Prostate gland (tissue), 2 donors: ENCODE results near the gene RNF157.

Source experiments
- POLR2A ChIP-seq: fragments of 450-650 bp; IDR thresholded peaks from one replicate; pipeline ENCODE4 v1.6.1; 2016; ENCODE audit warnings: antibody characterized with exemption, mild to moderate bottlenecking
- POLR2AphosphoS5 ChIP-seq: sonication (generic); formaldehyde crosslinking; IDR thresholded peaks from one replicate; pipeline ENCODE4 v1.6.1; 2017; ENCODE audit warnings: antibody characterized with exemption
- TF ChIP-seq, protein P1 (sequence below), 4 experiments: fragments of 200-600 bp in 2 of 4; fragments of 450-650 bp in 2 of 4; sonication (generic) in 2 of 4; IDR thresholded peaks; 1 replicate in 3 of 4; 2 replicates in 1 of 4; pipeline ENCODE4 v1.5.1; 2016 to 2019; ENCODE audit warnings: antibody characterized with exemption in 4 of 4, mild to moderate bottlenecking in 2 of 4, moderate library complexity in 2 of 4

DNA sequence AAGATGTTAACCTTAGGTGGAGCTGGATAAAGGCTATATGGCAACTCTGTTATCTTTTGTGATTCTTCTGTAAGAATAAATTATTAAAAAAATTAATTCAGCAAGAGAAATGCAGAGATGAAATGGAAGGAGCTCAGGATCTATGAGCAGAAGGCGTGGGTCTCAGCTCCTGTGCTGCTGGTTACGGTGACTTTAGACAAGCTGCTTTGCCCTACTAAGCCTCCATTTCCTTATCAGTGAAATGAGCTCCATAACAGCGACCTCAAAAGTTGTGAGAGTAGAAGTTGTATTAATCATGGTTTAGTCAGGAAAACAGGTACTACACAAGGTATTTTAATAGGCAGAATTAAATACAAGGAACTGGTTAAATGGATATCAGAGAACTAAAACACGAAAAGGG, 51.0 kb downstream of the RNF157 start:
- TF ChIP-seq POLR2A (no peak), POLR2AphosphoS5 (no peak)
- TF ChIP-seq, protein P1, sequence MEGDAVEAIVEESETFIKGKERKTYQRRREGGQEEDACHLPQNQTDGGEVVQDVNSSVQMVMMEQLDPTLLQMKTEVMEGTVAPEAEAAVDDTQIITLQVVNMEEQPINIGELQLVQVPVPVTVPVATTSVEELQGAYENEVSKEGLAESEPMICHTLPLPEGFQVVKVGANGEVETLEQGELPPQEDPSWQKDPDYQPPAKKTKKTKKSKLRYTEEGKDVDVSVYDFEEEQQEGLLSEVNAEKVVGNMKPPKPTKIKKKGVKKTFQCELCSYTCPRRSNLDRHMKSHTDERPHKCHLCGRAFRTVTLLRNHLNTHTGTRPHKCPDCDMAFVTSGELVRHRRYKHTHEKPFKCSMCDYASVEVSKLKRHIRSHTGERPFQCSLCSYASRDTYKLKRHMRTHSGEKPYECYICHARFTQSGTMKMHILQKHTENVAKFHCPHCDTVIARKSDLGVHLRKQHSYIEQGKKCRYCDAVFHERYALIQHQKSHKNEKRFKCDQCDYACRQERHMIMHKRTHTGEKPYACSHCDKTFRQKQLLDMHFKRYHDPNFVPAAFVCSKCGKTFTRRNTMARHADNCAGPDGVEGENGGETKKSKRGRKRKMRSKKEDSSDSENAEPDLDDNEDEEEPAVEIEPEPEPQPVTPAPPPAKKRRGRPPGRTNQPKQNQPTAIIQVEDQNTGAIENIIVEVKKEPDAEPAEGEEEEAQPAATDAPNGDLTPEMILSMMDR (IDR thresholded peaks at IDR 0.05), result no peak
